NB4 (cell line): ENCODE results near the gene MOGAT2.
"Not testable (repeated sequence)": the region's sequence is repeated elsewhere in the genome, so short reads cannot be mapped to it uniquely, and the experiment has no call there.

ENCODE experiments used
- DNase-seq: peaks from one replicate; pipeline ENCODE4 v3.0.0; 2010; ENCODE audit warnings: low read depth
- H3K4me3 ChIP-seq: one replicate; pipeline ENCODE4 v1.5.1; 2011; ENCODE audit warnings: mild to moderate bottlenecking, low read depth, low read length, moderate library complexity
- CTCF ChIP-seq: IDR thresholded peaks from one replicate; pipeline ENCODE4 v1.5.1; 2012; ENCODE audit warnings: low read depth, low read length
- MYC ChIP-seq: IDR thresholded peaks from 2 replicates; pipeline ENCODE4 v1.6.1; 2011; ENCODE audit warnings: low read depth, low read length
- POLR2A ChIP-seq: IDR thresholded peaks from 2 replicates; pipeline ENCODE4 v1.6.1; 2011; ENCODE audit warnings: mild to moderate bottlenecking; ENCODE audit not compliant: insufficient read length; ENCODE audit errors: extremely low read depth
- TF ChIP-seq, protein P1 (sequence below): IDR thresholded peaks from 2 replicates; pipeline ENCODE4 v1.6.1; 2011; ENCODE audit warnings: low read depth, low read length

MOGAT2 gene

DNA sequence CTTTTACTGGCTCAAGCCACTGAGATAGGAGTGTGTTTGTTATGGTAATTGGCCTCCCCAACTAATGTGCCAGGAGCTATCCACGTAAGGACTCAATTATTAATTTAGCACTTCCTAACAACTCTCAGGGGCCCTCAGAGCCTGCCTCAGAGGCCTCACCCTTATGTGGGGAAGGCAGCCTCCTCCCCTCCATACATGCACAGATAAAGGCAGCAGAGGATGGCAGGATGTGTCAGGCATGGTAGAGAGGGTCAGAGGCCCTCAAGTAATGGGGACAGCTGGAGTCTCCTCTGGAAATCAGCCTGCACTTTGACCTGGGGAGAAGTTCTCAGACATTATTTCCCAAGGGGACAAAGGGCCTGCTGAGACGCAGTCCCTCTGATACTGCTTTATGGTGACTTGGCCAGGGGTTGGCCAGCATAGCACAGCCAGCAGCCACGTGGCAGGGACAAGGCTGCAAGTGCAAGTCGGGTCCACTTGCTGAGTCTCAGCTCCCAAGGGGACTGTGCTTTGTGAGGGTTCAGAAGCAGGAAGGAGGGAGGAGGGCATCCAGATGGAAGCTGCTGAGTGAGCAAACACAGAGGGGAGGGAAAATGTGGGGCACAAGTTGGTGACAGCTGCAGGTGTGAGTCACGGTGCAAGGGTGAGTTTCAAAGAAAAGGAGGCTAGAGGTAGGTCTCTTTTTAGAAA lies 17.0 kb downstream of the MOGAT2 start:
- DNase-seq = peak; percentile 74
- TF ChIP-seq POLR2A (no peak), MYC (no peak), CTCF (no peak)
- TF ChIP-seq, protein P1, sequence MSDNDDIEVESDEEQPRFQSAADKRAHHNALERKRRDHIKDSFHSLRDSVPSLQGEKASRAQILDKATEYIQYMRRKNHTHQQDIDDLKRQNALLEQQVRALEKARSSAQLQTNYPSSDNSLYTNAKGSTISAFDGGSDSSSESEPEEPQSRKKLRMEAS = no peak
- no peak overlapping the region for H3K4me3 ChIP-seq

DNA sequence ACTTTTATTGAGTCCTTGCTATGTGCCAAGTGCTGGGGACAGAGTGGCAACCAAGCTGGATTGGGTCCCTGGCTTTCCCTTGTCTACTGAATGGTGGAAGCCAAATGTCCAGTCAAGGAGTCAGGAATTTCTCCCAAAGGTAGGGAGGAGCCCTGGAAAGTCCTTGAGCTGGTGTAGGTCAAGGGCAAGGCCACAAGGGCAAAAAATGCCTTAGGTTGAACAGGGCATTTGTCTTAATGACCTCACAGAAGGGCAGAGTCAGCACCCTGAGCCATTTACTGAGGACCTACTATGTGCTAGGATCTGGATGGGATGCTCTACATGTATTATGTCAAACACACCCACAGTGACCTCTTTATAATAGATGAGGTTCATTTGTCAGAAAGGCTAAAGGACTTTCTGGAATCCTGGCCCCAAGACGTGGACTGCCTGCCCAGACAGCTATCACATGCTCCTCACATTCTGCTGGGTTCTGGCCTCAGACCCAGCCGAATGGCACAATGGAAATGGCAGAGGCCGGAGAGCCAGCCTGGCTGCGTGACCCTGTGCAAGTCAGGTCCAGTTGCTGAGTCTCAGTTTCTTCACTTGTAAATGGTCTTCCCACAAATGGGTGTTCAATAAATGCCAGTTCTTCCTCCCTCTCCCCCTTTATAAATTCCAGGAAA lies 17.7 kb downstream of the MOGAT2 start:
- TF ChIP-seq POLR2A (no peak), MYC (no peak), CTCF (no peak)
- TF ChIP-seq, protein P1 = no peak
- no peak for DNase-seq
- no peak overlapping the region for H3K4me3 ChIP-seq

- TF ChIP-seq CTCF (no peak), MYC (no peak), POLR2A (no peak)
- TF ChIP-seq, protein P1 = no peak
- no peak for DNase-seq
- no peak overlapping the region for H3K4me3 ChIP-seq
These were observed 19.7 kb downstream of the MOGAT2 start for GRCh38 chr11:75737314-75737713.

GRCh38 chr11:75740681-75741080 lies 23.0 kb downstream of the MOGAT2 start:
- H3K4me3 ChIP-seq = no peak overlapping the region
- no peak for DNase-seq
- TF ChIP-seq POLR2A (no peak), CTCF (no peak), MYC (no peak)
- TF ChIP-seq, protein P1 = no peak

DNA sequence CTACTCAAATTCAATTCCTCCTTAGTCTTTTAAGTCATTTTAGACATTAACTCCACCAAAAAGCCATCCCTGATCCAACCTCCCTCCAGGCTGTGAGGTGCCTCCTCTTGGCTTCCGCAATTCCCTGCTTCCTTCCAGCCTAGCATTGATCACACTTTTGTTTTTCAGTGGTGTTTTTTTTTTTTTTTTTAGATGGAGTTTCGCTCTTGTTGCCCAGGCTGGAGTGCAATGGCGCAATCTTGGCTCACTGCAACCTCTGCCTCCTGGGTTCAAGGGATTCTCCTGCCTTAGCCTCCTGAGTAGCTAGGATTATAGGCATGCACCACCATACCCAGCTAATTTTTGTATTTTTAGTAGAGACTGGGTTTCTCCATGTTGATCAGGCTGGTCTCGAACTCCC lies 25.5 kb downstream of the MOGAT2 start:
- not testable (repeated sequence) for H3K4me3 ChIP-seq, DNase-seq

DNA sequence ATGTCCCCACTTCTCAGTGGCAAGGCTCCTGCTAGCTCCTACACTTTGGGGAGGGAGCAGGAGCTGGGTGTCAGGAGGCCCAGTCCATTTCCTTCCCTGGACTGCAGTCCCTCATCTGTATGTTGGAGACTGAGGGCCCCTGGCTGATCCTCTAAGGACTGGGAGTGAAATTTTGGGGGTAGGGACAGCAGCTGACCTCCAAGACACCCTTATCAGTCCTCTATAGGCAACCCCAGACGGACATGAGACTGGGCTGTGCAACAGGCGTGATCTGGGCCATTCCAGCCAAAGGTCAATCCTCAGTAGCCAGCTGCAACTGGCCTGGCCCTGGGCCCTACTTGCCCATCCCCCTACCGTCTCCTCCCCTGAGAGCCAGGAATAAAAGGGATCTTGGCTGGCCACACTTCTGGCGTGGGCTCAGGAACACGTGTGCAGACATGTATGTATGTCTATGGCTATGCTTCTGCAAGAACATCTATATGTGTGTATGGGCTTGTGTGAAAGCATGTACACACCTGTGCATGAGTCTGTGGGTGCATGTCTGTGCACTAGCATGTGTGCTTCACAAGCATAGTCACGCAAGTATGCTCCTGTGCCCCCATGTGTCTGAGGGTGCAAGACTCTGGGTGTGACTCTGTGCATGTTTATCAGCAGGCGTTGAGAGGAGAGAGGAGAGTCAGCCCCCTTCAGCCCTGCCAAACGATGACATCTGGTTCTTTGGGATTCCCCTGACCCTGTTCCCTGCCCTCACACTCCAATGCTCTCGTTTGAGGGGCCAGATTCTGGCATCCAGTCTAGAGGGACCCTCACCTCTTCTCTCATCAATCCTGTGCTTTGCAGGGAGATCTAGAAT lies 26.3 kb downstream of the MOGAT2 start:
- TF ChIP-seq CTCF (no peak), POLR2A (no peak), MYC (no peak)
- TF ChIP-seq, protein P1 = no peak
- no peak for DNase-seq
- no peak overlapping the region for H3K4me3 ChIP-seq
